ENCODE data around the gene MDP1.

DNA sequence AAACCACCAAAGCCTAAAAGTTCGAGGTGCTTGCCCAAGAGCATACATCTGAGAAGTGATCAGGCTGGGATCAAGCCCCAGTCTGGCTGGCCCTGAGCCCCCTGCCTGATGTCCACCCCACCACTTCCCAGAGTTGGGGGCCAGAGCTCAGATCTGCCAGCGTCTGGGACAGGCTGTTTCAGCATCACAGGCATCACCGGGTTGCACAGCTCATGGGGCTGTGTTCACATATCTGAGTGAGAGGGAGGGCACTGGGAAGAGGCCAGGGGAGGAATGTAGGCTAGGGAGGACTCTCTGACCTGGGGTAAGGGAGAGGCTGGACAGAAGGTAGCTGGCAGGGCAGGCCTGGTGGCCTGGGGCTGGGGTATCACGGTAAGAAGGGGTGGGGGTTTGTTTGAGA, 41.1 kb upstream of the MDP1 start:
- TF ChIP-seq, protein P1, sequence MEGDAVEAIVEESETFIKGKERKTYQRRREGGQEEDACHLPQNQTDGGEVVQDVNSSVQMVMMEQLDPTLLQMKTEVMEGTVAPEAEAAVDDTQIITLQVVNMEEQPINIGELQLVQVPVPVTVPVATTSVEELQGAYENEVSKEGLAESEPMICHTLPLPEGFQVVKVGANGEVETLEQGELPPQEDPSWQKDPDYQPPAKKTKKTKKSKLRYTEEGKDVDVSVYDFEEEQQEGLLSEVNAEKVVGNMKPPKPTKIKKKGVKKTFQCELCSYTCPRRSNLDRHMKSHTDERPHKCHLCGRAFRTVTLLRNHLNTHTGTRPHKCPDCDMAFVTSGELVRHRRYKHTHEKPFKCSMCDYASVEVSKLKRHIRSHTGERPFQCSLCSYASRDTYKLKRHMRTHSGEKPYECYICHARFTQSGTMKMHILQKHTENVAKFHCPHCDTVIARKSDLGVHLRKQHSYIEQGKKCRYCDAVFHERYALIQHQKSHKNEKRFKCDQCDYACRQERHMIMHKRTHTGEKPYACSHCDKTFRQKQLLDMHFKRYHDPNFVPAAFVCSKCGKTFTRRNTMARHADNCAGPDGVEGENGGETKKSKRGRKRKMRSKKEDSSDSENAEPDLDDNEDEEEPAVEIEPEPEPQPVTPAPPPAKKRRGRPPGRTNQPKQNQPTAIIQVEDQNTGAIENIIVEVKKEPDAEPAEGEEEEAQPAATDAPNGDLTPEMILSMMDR (IDR thresholded peaks at IDR 0.05), result no peak
- TF ChIP-seq EP300 (IDR thresholded peaks at IDR 0.05) (no peak), POLR2AphosphoS5 (IDR thresholded peaks at IDR 0.05) (no peak)
